HG02610 (cell line): ENCODE measurements around the gene HOMER2.
A peak's percentile ranks its signal among the peaks of the same experiment; 100 is the strongest.
"Not testable (repeated sequence)": the region's sequence is repeated elsewhere in the genome, so short reads cannot be mapped to it uniquely, and the experiment has no call there.

ENCODE experiments used
- ATAC-seq: cut with Tn5 transposase; IDR thresholded peaks from one replicate; pipeline ENCODE4 v1.9.1; 2021; ENCODE audit warnings: mild to moderate bottlenecking, moderate library complexity; ENCODE audit not compliant: unreplicated experiment

Gene HOMER2

DNA sequence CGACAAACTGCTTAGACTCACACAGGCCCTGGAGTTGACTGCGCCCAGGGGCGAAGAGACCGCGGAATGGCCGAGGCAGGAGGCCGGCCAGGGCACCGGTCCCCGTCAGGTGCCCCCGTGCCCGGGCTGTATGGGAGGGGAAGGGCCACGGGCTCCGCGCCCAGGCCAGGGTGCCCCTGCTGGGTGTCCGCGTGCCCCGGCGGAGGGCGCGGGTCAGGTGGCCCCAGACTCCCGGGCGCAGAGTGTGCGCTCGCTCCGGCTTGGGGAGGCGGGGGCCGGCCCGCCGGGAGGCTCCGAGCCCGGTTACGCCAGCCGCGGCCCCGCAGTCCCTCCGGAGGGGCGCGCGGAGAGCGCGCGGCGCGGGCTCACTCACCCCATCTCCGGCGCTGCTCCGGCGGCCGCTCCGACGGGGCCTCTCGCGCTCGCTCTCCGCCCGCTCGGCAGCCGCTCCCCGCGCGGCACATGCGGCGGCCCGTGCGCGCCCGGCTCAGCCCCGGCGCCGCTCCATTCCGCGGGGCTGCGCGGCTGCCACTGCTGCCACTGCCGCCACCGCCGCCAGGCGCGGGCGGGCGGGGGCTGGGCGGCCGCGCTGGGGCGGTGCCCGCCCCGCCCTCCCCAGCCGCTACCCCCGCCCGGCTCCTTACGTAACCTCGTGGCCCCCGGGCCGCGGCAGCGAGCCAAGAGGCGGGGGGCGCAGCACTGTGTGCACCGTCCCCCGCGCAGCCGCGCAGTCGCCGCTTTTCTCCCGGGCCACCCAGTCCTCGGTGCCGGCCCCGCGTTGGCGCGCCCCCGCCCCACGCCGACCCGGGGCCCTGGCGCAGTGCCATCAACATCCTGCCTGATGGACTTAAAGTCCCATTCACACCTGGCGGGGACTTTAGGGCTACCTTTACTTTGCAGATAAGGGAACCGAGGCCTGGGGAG lies at the start of gene HOMER2:
Gene HOMER2 (minus strand): TSS at position 563 of the 924 bp plus-strand sequence. CDS start 185 bp downstream, at position 378.
- no peak for ATAC-seq

DNA sequence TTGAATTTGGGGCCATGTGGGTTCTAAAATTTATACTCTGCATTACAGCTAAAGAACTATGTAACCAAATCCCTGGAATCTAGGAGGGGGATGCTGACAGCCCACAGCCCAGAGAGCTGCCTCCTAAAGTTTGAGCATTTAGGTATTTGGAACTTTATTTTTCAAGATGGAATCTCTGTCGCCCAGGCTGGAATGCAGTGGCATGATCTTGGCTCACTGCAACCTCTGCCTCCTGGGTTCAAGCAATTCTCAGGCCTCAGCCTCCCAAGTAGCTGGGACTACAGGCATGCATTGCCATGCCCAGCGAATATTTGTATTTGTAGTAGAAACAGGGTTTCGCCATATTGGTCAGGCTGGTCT lies 48.1 kb upstream of the HOMER2 start:
- not testable (repeated sequence) for ATAC-seq

DNA sequence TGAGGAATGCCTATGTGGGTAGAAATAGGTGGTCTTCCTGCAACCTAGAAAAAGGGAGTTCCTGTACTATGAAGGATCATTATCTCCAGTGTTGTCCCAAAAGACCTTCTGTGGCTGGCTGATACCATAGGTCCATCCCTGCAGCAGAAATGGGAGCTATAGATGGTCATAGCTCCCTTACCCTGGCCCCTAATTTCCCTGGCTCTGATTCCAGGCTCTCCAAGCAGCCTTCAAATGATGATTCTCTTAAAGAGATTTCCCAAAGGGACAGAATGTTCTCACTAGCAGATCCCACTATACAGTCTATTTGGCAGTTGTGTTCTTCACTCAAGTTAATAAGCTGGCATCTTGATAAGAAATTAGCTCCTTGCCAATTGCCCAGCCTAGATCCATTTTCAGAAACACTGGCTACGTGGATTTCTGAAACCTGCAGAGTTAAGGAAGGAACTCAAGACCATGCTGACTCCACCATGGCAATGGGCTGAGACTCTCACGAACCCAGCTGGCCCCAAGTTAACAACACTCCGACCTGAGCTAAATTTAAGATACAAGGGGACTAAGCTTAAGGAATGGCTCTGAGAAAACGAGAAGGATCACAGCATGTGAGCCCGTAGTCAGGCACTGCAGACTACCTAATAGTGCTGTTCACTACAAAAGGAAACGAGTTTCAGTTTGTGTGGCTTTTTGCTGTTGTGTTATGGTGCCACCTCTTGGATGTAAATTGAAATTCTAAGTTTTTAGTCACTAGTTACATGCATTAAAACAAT lies 47.6 kb upstream of the HOMER2 start:
- ATAC-seq, result peak; percentile 59

DNA sequence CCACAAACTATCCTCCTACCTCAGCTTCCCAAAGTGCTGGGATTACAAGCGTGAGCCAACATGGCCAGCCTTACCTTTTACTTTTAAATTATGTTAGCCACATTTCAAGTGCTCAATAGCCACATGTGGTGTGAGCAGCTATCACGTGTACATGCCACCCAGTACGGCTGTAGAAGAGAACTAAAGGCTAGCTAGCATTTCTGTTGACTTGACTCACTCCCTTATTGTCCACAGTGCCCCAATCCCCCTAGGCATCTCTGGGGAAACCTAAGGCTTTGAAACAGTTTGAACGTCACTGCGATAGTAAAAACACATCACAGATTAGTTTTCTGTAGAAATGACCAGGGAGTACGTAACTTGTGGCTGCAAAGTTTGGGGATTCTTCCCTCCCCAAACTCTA lies 46.9 kb upstream of the HOMER2 start:
- no peak for ATAC-seq

DNA sequence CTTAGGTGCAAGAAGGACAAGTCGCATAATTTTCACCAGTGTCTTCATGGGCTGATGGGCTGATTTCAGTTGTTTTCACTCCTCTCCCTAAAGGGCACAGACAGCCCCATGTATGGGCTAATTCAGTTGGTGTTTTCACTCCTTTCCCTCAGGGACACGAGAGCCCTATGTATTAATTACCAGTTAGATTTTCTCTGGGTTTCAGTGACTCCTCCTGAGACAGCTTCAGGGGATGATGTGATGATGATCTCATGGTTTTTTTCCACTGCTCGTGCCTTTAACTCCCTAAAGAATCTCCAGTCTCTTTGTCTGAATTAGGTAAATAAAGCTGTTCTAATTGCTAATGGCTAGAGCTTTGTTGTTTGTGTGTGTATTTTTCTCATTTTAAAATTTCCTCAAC lies 43.4 kb upstream of the HOMER2 start:
- no peak for ATAC-seq

DNA sequence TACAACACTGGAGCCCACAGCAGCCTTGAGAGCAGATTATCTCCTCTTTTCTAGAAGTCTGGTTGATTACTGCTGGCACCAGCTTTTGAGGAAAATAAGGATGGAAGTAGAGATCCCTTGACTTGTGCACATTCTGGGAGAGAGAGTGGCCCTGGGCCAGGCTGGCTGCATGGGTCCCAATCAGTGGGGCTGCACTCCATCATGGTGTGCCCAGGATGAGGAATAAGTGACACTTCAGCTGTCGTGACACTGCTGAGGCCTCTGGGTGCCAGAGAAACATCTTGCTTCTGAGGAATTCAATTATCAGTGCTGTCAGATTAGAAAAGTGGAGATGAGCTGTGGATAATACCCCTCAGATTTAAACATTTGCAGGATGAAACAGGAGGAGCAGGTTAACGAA lies 42.6 kb upstream of the HOMER2 start:
- ATAC-seq, result no peak

DNA sequence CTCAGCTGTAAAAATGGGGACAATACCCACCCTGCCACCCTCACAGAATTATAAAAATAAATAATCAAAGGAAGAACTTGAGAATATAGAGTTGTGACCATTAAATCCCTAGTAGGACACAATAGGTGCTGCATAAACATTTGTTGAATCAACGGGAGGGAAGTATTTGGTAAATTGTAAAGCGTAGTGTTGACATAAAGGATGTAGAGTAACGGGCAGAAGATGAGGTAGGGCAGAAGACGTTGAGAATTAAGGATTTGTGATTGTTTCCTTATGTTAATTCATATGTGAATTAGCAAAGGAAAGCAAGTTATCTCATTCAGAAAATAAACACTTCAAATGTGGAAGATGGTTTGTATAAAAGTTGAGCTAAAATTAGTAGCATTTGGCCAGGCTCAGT lies 40.6 kb upstream of the HOMER2 start:
- no peak for ATAC-seq

DNA sequence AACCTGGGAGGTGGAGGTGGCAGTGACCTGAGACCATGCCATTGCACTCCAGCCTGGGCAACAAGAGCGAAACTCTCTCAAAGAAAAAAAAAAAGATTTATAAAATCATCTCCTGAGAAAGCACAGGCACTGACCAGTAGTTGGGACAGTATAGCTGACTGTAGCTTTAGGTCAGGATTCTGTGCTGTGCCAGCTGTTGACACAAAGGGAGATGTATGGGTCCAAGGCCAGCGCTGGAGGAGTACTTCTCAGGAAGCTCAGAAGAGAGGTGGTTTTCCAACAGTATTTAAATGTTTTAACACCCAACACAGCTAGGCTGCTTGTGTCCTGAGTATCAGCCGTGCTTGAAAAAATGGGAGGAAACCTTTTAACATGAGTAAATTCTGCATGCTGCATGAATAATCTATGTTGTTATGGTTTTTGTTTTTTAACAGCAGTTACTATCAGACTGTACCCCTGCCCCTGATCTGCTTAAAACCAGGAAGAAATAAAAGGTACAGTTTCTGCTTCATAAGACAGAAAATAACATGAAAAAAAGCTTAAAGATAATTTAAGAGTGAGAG lies 40.0 kb upstream of the HOMER2 start:
- no peak for ATAC-seq

DNA sequence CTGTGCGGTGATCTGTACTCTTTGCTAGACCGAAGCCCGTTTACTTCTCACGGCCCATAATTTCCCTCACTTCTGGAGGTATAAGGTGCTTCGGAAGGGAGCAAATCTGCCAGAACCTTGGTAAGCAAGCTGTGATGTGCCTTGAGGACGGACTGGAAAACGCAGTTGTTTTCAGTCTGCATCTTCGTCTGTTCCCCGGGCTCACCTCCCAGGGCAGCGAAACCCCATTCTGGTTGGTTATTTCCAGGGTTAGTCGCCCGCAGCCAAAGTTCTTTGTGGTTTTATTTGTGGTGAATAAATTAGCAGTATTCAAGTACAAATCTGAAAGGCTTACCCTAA lies 33.9 kb upstream of the HOMER2 start:
- ATAC-seq, result peak; percentile 23

DNA sequence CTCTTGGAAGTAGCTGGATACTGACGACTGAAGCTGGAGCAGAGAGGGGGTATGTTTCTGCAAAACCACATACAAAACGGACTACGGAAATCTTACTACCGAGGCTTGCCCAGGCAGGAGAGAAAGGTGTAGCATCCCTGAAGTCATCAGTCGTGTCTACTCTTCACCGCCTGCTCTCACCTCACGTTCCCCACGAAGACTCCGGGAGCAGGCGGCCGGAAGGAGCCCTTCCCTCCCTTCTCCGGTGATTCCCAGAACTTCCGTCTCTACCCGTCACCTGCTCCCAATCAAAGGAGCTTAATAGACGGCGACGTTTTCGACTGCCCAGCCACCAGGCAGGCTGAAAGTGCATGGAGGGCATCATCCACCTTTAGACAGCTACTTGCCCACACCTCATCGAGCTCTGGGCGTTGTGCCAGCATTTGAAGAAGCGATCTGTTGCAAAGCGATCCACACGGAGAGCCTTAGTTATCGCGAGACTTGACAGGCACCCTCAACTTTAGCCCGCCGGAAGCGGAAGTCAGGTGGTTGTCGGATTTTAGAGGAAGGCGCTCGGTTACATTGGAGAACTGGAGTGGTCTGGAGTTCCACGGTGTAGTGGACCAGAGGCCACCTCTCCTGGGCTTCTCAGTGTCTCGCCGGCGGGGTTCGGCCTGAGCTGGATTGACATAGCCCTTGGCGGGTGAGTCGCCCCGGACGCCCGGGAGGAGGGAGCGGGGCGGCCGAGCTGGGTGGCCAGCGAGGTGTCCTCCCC lies 33.3 kb upstream of the HOMER2 start, which contains the start of gene RAMAC:
Gene RAMAC (plus strand): TSS at position 523 of the 754 bp plus-strand sequence. CDS start 2,809 bp downstream, outside the sequence.
- ATAC-seq, result peak; percentile 94

DNA sequence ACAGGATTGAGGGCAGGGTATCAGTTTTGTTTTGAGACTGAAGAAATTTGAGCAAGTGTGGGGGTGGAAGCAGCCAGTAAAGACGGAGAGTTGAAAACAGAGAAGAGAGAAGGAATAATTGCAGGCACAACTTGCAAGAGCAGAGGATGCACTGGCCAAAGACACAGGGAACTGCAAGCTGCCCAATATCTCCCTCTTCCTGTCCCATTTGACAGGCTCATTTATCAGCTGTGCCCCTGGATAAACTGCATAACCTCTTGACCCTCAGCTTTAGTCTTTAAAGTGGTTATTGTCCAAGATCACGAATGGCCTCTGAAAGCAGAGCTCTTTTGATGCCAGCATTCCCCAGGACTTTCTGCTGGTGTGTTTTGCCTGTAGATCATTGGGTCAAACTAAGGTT lies 28.5 kb upstream of the HOMER2 start:
- no peak for ATAC-seq

DNA sequence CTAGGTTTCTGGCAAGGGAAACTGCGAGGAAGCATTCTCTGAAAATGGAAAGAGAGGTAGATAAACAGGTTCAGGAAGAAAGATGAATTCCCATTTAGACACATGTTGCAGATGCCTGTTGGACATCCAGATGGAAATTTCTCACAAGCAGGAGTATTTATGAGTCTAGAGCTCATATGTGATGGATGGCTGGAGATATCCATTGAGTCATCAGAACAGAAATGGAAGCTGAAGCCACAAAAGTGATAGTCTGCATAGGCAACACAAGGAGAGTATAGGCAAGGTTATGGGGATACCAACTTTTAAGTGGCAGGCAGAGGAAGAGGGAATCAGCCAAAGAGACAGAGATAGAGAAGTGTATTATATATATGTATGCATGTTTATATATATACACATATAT lies 27.2 kb upstream of the HOMER2 start:
- no peak for ATAC-seq

DNA sequence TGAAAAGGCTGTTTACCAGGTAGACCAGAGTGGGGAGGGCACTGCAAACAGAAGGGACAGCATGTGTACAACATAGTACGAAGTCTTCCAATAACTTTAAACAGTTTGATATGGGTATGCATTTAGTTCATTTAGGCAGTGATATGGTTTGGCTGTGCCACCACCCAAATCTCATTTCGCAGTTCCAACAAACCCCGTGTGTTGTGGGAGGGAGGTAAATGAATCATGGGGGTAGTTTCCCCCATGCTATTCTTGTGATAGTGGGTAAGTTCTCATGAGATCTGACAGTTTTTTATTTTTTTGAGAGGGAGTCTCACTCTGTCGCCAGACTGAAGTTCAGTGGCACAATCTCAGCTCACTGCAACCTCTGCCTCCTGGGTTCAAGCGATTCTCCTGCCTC lies 25.9 kb upstream of the HOMER2 start:
- ATAC-seq, result no peak

DNA sequence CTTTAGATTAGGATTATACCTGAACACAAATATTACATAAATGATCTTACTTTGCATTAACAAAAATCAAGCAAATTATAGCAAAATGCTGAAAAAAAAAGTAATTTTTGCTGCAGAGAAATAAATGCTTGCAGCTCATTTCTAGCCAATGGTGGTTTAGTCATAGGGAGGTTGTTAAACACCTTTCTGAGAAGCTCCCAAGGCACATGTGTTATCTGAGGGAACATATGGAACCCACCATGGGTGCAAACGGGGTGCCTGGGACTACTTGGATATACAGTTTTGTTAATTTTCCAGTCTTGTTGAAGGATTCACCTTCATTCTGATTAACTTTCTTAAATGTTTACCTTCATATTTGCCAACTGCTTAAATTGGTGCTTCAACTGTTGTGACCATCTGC lies 24.6 kb upstream of the HOMER2 start:
- ATAC-seq, result no peak

DNA sequence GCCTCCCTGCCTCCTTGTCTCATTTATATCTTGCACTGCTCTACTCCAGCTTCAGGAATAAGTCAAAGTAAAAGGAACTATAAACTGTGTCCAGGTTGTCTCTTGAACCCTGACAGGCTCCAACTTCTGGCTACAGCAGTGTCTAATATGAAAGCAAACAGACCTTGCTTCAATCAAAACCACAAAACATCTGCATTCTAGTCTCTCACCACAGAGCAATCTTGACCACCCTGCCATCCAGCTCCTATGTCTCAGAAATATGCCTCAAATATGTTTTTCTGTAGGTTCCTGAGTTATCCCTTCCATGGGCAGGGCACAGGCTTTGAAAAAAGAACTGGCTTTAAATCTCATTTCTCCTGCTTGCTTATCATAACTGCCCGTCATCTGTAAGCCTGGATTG lies 20.5 kb upstream of the HOMER2 start:
- ATAC-seq, result no peak

DNA sequence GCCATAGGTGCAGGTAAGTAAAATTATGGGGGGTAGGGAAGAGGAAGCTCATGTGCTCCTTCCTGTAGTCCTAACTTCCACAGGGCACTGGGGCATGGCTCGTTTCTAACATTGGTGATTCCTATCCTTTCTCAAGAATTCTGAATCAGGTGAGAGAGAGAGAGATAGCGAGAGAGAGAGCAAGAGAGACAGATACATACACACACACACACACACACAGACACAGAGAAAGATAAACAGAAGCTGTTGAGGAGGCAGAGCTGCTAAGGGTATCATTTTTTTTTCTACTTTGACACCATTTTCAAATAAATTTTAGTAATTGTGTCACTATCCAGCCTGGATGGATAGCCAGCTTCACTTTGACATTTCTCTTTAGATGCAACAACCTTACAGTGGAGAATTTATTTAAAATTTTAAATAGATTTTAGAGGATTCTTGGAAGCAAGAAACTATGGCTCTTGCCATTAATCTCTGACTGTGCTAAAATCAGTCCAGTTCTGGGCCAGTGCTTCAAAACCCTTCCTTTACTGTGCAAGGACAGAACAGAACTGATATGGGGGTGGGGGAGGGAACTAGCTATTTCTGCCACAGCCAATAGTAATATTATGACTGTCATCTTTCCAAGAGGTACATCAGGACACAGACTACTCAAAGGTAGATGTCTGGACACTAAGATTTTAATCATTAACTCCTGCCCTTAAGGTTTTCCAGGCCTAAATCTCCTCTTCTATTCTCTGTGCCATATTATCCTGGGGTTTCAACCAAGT lies 18.9 kb upstream of the HOMER2 start:
- no peak for ATAC-seq

DNA sequence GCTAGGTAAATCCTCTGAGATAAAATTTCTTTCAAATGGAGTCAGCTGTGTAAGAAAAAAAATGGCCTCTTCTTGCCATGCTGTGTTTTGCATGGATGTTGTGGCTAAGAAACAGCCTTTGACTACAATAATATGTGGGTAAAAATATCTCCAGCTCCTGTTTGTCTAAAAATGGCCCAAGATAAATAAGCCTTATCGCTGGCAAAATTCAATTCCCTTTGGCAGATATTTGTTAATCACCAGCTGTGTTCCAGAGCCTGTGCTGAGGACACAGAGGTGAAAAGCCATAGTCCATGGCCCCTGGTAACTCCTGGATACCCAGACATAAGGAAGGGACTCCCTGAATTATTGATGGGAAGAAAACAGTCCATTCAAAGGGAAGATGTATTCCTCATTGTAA lies 18.2 kb upstream of the HOMER2 start:
- no peak for ATAC-seq

DNA sequence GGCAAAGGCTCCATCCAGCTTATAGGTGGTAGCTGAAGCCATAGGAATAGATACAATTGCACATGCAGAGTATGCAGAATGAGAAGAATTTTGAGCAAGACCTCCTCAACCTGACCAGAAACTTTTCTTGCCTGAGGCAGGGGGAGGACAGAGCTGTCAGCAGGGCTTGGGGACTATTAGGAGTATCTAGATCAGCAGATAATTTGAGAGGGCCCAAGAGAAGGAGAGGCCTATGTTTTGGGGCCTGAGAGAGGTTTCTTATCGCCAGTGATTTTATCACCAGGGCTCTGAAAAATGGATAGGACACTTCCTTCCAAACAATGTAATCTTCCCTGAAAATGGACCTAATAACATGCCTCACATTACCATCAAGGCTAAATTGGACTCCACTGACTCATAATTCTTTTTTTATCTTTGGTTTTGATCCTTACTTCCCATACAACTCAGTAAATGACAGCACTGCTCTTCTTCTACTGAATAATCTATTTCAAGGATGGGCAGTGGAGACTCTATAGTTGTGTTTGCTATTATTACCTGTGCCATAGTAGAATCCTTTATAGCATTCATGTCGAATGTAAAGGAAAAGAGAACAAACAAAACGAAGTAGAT lies 17.7 kb upstream of the HOMER2 start:
- no peak for ATAC-seq

DNA sequence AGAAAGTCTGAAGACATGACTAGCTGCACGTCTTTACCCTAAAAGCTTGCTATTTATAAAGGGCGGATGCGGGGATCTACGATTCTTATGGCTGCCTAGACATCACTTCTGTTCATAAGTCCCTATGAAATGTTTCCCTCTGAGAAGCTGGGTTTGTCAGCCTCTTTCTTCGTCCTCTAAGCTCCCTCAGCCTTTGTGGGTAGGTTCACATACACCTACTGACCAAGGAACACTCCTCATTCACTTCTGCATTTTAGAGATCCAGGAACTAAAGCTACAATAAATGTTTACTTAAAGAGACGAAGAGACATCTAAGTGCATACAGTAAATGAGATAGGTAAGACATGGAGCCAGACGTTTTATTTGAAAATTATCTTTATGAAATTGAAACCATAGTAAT lies 16.8 kb upstream of the HOMER2 start:
- no peak for ATAC-seq

DNA sequence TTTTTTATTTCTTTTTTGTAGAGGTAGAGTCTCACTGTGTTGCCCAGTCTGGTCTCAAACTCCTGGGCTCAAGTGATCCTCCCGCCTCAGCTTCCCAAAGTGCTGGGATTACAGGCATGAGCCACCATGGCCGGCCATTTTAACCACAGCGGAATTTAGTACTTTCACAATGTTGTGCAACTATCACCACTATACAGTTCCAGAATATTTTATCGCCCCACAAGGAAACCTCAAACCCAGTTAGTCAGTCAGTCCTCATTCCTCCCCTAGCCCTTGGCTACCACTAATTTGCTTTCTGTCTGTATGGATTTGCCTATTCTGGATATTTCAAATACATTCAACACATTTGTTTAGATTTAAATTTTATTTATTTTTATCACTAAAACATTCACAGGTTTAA lies 15.5 kb upstream of the HOMER2 start:
- ATAC-seq, result no peak
